Measurements from ENCODE around the gene MYO1G. TPM values are rescaled to one million over a fixed set of nuclear protein-coding genes. Genes with fewer than 3 reads are reported as not detected.

MYO1G gene
- total RNA-seq, 2 donors from 2014 or later, result 0.11 to 0.33 TPM

DNA sequence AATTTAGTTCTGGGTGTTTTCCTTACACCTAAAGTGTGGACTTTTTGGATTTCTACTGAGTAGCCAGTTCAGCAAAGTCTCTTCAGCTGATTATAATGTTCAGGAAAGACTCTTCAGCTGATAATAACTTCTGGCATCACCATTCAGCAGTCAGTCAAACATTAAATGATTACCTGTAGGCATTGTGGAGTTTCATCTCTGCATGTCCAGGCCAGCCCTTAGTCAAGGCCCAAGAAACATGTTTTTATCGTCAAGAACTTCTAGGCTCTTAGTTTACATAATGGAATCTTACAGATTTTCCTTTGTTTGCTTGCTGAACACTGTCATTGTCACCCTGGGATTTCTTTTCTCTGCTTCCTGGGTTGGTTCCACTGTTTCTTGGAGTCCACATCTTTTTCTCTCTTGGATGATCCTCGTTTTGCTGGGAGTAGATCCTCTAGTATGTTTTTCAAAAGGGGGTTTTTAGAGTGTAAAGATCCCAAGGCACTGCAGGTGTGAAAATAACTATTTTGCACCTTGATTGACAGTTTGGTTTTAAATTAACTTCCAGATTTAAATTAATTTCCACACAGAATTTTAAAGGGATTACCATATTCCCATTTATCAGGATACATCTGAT lies 45.4 kb upstream of the MYO1G start:
- Histone ChIP-seq H3K27me3 (ENCODE audit: control insufficient read depth, insufficient read depth, low read length, poor library complexity, severe bottlenecking) (no peaks in the 10 kb centered on the region), H3K9ac (ENCODE audit: extremely low read depth, low read length, poor library complexity, severe bottlenecking) (no peak overlapping the region), H3K27ac (ENCODE audit: low read depth, low read length) (no peak overlapping the region), H3K4me3 (ENCODE audit: low read length) (no peak overlapping the region), H3K4me1 (ENCODE audit: control insufficient read depth, insufficient read depth, low read length) (no peaks in the 10 kb centered on the region), H3K36me3 (ENCODE audit: control insufficient read depth, insufficient read depth, low read length) (peaks cover 19% of the 10 kb centered on the region), H3K9me3 (ENCODE audit: control insufficient read depth, low read length) (peaks cover 7% of the 10 kb centered on the region)
- H3K27ac Mint-ChIP-seq, result no peak overlapping the region
- no peaks in the 10 kb centered on the region for H3K27me3 Mint-ChIP-seq (ENCODE audit: insufficient read depth)
- H3K4me1 Mint-ChIP-seq, result no peaks in the 10 kb centered on the region
- H3K9me3 Mint-ChIP-seq, result peaks cover 11% of the 10 kb centered on the region
- TF ChIP-seq, protein P1, sequence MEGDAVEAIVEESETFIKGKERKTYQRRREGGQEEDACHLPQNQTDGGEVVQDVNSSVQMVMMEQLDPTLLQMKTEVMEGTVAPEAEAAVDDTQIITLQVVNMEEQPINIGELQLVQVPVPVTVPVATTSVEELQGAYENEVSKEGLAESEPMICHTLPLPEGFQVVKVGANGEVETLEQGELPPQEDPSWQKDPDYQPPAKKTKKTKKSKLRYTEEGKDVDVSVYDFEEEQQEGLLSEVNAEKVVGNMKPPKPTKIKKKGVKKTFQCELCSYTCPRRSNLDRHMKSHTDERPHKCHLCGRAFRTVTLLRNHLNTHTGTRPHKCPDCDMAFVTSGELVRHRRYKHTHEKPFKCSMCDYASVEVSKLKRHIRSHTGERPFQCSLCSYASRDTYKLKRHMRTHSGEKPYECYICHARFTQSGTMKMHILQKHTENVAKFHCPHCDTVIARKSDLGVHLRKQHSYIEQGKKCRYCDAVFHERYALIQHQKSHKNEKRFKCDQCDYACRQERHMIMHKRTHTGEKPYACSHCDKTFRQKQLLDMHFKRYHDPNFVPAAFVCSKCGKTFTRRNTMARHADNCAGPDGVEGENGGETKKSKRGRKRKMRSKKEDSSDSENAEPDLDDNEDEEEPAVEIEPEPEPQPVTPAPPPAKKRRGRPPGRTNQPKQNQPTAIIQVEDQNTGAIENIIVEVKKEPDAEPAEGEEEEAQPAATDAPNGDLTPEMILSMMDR (conservative IDR thresholded peaks at IDR 0.05), result no peak
- peaks cover 44% of the 10 kb centered on the region for H3K36me3 Mint-ChIP-seq (ENCODE audit: low read depth)
- 70 to 100% methylated on average over 1 to 2 of the region's 2 CpGs for WGBS, 2 experiments (ENCODE audit: insufficient coverage in 1 of 2, insufficient read length in 1 of 2)
- no peak overlapping the region for H3K4me3 Mint-ChIP-seq
- no peak for DNase-seq

DNA sequence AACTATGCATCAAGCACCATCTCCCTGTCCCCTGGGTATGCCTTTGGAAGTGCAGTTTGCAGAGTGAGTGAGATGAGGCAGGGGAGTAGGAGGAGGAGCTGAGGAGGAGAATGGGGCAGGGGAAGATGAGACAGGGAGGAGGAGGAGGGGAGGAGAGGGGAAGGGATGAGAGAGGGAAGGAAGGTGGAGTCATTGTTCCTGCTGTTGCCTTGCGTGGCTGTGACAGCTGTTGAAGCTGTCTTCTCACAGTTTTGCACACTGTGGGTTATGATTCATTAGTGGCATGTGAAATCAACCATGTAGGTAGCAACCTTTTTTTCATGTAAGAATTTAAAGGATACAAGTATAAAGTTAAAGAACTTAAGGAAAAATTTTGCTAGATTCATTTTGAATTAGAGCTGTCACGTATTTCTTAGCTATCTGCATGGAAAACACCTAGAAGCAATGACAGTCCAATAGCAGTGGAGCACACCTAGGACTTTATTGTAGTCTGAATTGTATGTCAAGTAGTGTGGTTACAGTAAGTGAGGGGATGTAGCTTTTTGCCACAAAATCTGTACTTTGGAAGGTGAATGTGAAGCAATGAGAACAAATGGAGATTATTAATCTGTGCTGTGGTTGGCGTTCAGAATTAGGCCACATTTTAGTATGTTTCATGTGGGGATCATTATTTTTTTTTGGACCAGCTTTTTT lies 42.9 kb upstream of the MYO1G start:
- Mint-ChIP-seq H3K27ac (no peak overlapping the region), H3K27me3 (ENCODE audit: insufficient read depth) (no peaks in the 10 kb centered on the region), H3K9me3 (peaks cover 25% of the 10 kb centered on the region), H3K36me3 (ENCODE audit: low read depth) (peaks cover 47% of the 10 kb centered on the region), H3K4me3 (no peak overlapping the region), H3K4me1 (no peaks in the 10 kb centered on the region)
- no peak for DNase-seq
- H3K27me3 ChIP-seq (ENCODE audit: control insufficient read depth, insufficient read depth, low read length, poor library complexity, severe bottlenecking), result no peaks in the 10 kb centered on the region
- no peak overlapping the region for H3K27ac ChIP-seq (ENCODE audit: low read depth, low read length)
- no peak overlapping the region for H3K4me3 ChIP-seq (ENCODE audit: low read length)
- peaks cover 22% of the 10 kb centered on the region for H3K36me3 ChIP-seq (ENCODE audit: control insufficient read depth, insufficient read depth, low read length)
- H3K9ac ChIP-seq (ENCODE audit: extremely low read depth, low read length, poor library complexity, severe bottlenecking), result no peak overlapping the region
- no peaks in the 10 kb centered on the region for H3K4me1 ChIP-seq (ENCODE audit: control insufficient read depth, insufficient read depth, low read length)
- TF ChIP-seq, protein P1 (conservative IDR thresholded peaks at IDR 0.05), result no peak
- WGBS, 2 experiments (ENCODE audit: insufficient coverage in 1 of 2, insufficient read length in 1 of 2), result 95 to 96% methylated on average over 2 to 3 of the region's 3 CpGs
- H3K9me3 ChIP-seq (ENCODE audit: control insufficient read depth, low read length), result peaks cover 19% of the 10 kb centered on the region

DNA sequence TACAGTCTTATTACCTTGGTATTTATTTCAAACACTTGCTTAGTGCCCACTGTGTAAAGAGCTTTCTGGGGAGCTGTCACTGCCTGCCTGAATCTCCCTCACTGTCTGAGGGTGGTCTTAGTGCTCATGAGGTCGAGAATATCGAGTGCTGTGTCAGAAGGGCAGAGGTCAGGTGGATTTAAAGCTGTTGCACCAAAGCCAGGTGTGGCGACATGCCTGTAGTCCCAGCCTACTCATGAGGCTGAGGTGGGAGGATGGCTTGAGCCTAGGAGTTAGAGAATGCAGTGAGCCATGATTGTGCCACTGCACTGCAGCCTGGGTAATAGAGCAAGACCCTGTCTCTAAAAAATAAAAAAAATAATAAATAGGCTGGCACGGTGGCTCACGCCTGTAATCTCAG lies 42.1 kb upstream of the MYO1G start:
- TF ChIP-seq, protein P1 (conservative IDR thresholded peaks at IDR 0.05), result no peak
- peaks cover 27% of the 10 kb centered on the region for H3K9me3 Mint-ChIP-seq
- H3K9ac ChIP-seq (ENCODE audit: extremely low read depth, low read length, poor library complexity, severe bottlenecking), result no peak overlapping the region

More for the DNA sequence above, 42.1 kb upstream of the MYO1G start:
- Mint-ChIP-seq H3K27me3 (ENCODE audit: insufficient read depth) (no peaks in the 10 kb centered on the region), H3K4me3 (no peak overlapping the region), H3K4me1 (no peaks in the 10 kb centered on the region), H3K27ac (peak overlapping the region; percentile 58), H3K36me3 (ENCODE audit: low read depth) (peaks cover 48% of the 10 kb centered on the region)
- 95 to 100% methylated on average over 3 to 5 of the region's 5 CpGs for WGBS, 2 experiments (ENCODE audit: insufficient coverage in 1 of 2, insufficient read length in 1 of 2)
- Histone ChIP-seq H3K4me3 (ENCODE audit: low read length) (no peak overlapping the region), H3K36me3 (ENCODE audit: control insufficient read depth, insufficient read depth, low read length) (peaks cover 18% of the 10 kb centered on the region), H3K27ac (ENCODE audit: low read depth, low read length) (no peak overlapping the region), H3K4me1 (ENCODE audit: control insufficient read depth, insufficient read depth, low read length) (no peaks in the 10 kb centered on the region), H3K9me3 (ENCODE audit: control insufficient read depth, low read length) (peaks cover 19% of the 10 kb centered on the region), H3K27me3 (ENCODE audit: control insufficient read depth, insufficient read depth, low read length, poor library complexity, severe bottlenecking) (no peaks in the 10 kb centered on the region)
- no peak for DNase-seq
